NCI-H1417 treated with DMSO at 0.1 percent for 48 hours (cell line): ENCODE data around the gene GXYLT2.

Experiments used
- DNase-seq: peaks from one replicate; lab custom pipeline; 2025; lab: John Stamatoyannopoulos, UW

The GXYLT2 gene

DNA sequence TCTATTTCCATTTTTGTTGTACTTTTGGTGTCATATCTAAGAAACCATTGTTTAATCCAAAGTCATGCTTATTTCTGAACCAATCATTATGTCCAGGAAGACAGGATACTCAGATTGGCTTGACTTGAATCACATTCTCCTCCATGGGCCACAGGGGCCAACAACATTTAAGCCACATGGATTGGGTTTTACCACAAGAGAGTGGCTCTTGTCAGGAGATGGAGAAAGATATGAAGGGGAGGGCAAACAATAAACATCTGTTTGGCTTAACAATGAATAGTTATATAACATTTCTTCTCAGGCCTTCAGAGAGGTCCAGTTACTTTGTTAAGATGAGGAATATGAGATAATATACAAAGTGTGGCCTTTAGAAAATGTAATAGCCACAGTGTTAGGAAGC, 44.6 kb downstream of the GXYLT2 start:
- DNase-seq, result no peak

DNA sequence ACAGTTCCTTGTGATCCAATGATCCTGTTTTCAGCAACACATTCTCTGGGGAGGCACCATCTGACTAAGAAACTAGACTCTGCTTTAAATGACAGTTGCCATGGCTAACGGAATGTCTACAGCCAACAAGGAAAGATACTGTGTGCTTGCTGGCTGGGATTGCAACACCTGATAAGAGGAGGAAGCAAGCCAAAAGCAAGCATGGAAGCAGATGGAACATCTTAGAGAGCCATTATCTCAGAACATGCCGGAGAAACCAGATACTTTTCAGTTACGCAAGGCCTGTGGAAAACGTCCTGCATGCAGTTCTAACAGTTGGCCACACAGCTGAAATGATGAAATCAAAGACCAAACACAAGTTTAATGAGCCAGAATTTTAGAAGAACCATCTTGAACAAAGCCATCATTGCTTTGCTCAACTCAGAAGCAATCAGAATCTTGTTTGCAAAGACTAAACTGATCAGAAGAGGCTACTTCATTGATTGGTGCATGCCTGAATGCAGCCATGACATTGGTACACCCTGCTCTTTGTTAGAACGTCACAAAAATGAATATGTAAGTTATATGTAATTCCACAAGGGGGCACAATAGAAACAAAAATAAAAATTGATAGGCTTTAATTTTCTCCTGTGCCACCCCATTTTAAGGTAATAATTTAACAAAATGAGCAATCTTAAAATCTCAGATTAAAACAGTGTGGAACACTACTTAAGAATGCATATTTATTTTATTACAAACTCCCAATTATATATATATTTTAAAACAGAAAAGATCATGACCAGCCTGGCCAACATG, 50.8 kb downstream of the GXYLT2 start:
- no peak for DNase-seq

GRCh38 chr3:72941245-72941644, 53.4 kb downstream of the GXYLT2 start:
- no peak for DNase-seq

GRCh38 chr3:72942427-72942826, 54.6 kb downstream of the GXYLT2 start:
- DNase-seq, result no peak

DNA sequence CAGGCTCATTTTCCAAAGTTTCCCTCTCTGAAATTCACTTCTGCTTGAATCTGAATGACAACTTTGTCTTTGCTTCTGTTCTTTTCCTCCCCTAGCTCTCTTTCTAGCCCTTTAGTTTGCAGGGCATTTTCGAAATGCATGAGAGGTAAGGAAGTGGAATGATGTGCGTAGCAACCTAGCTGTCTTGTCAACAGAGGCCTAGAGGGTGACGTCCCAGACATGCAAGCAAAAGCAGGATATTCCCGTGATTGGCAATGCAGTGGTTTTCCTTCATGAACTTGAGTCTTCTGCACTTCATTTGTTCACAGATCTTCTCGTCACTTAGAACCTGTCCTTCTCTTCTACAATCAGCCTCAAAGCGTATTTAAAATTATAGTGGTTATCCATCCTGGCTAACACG, 56.9 kb downstream of the GXYLT2 start:
- DNase-seq, result no peak

DNA sequence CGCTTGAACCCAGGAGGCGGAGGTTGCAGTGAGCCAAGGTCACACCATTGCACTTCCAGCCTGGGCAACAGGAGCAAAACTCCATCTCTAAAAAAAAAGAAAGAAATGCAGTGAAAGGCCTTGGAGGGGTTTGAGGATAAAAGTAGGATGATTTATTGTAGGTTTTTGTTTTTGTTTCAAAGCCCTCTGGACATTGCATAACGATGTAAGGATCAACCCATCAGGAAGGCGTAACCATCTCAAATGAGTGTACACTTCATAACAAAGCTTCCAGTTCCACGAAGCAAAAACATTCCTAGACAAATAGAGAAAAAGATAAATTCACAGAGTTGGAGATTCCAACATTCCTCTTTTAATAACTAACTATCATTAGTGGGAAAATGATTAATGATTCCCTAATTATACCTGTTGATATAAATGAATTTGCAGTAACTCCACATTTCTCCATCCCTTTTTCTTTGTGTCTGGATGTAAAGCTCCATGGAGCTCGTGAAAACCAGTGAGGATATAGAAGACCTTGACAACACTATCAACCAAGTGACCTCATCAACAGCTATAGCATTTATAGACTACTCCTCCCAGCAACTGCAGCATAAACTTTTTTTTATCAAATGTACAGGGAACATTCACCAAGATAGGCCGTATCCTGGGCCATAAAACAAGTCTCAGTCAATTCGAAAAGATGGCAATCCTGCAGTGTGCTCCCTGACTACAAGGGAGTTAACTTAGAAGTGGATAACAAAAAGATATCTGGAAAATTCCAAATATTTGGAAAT, 60.1 kb downstream of the GXYLT2 start:
- DNase-seq, result no peak

GRCh38 chr3:72949016-72949415, 61.2 kb downstream of the GXYLT2 start:
- DNase-seq, result no peak

DNA sequence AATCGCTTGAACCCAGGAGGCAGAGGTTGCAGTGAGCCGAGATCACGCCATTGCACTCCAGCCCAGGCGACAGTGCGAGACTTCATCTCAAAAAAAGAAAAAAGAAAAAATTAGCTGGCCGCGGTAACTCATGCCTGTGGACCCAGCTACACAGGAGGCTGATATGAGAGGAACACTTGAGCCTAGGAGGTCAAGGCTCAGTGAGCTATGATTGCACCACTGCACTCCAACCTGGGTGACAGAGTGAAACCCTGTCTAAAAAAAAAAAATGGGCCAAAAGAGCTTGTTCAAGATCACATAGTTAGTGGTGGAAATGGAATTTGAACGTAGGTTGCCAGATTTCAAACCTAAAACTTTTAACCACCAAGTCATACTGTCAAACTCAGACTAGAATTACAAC, 62.5 kb downstream of the GXYLT2 start:
- DNase-seq, result no peak

GRCh38 chr3:72950801-72951200, 63.0 kb downstream of the GXYLT2 start:
- DNase-seq, result no peak

GRCh38 chr3:72951259-72951722, 63.4 kb downstream of the GXYLT2 start:
- DNase-seq, result no peak

DNA sequence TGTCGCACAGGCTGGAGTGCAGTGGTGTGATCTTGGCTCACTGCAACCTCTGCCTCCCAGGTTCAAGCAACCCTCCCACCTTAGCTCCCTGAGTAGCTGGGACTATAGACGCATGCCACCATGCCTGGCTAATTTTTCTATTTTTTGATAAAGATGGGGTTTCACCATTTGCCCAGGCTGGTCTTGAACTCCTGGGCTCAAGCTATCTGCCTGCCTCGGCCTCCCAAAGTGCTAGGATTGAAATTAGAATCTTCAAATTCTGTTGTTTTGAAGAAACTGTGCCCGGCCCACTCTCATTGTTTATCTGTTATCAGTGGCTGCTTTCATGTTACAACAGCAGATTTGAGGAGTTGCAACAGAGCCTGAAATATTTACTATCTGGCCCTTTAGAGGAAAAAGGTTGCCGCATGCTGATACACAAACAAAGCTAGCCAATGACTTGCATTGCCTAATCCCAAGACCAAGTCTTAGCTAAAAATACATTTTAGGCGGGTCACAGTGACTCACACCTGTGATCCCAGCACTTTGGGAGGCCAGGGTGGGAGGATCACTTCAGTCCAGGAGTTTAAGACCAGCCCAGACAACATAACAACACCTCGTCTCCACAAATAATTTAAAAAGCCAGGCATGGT, 65.6 kb downstream of the GXYLT2 start:
- DNase-seq, result no peak

DNA sequence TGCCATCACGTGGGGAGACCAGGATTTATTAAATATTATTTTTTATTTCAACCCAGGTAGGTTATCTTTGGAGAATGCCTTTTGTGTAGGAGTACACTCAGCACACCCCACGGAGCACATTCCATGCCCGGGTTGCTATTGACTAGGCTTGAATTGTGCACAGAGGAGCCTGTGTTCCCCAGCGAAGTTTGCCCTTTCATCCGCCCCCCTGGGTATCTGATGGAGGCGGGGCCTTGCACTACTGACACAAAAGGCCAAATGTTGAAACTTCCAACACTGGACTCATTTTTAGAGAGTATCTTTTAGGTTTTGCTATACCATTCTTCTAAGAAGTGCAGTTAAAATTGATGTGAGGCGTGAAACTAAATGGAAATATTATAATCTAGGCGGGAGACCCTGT, 69.5 kb downstream of the GXYLT2 start:
- no peak for DNase-seq

- DNase-seq, result no peak
These were observed 71.5 kb downstream of the GXYLT2 start for GRCh38 chr3:72959336-72959735.

- DNase-seq, result no peak
These were observed 73.1 kb downstream of the GXYLT2 start for GRCh38 chr3:72960812-72961518.

- DNase-seq, result no peak
These were observed 73.9 kb downstream of the GXYLT2 start for GRCh38 chr3:72961752-72962151.

DNA sequence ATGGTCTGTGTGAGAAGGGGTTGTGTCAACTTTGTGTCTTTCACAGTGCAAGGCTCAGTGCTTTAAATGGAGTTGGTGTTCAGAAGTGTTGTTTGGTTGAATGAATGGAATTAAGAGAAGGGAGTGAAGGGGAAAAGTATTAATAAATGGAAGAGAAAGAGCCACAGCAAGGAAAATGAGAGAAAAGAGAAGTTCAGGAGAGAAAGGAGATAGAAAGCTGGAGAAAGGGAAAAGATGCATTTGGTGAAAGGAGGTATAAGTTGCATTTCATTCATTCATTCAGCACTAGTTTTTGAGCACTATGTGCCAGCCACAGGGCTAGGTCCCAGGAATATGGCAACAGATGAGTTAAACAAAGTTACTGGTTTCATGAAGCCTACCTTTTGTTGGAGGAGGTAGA, 74.5 kb downstream of the GXYLT2 start:
- DNase-seq, result no peak

DNA sequence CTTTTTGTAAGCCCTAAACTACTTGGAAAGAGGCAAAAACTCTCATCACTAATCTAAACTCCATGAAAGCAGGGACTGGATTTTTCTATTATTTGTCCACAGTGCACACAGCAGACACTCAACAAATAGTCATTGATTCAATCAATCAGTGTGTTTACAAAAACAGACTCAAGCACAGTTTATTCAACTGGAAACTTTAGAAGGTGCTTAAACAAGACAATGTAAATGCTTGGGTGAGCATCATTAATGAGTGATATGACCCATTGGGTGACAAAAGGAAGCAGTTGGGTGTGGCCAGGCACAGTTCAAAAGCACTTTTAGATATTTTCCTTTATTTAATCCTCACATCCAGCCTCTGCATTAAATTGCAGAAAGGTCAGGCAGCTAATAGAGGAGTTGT, 76.8 kb downstream of the GXYLT2 start:
- no peak for DNase-seq

GRCh38 chr3:72968266-72968664, 80.4 kb downstream of the GXYLT2 start:
- no peak for DNase-seq

DNA sequence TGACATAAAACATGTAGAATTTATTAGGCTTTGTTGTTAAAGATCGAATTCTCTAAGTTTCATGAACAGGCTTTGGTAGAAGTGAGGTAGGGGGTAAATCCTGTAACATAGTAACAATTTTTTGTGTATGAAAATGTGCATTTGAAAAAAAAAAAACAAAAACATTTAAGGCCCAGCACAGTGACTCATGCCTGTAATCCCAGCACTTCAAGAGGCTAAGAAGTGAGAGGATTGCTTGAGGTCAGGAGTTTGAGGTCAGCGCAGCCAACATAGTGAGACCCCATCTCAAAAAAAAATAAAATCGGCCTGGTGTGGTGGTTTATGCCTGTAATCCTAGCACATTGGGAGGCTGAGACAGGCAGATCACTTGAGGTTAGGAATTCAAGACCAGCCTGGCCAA, 81.9 kb downstream of the GXYLT2 start:
- no peak for DNase-seq

DNA sequence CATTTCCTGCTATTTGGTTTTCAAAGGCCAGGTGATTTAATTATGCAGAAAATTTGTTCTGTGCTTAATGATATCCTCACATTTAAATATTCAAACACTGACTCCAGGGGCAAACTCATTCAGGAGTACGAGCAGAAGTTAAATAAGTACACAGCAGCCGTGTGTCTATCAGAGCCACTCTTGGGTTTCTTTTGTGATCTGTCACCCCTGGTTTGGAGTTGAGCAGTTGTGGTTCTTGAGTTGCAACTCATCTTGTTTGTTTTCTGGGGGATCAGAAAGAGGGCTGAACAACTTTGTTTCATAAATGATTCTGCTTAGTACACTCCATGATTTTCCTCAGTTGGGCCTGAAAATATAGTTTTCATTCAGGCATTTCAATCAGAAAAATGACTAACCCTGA, 83.1 kb downstream of the GXYLT2 start:
- no peak for DNase-seq

DNA sequence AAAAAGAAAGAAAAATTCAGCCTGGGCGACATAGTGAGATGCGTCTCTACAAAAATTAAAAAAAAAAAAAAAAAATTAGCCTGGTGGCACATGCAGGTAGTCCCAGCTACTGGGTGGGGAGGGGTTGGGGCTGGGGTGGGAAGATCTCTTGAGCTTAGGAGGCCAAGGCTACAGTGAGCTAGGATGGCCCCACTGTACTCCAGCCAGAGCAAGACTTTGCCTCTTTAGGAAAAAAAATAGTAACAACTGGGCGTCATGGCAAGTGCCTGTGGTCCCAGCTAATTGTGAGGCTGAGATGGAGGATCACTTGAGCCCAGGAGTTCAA, 84.8 kb downstream of the GXYLT2 start:
- DNase-seq, result no peak

- no peak for DNase-seq
These were observed 85.3 kb downstream of the GXYLT2 start for GRCh38 chr3:72973031-72973723.
